ENCODE measurements around the gene PTPRQ. TPM values are rescaled to one million over a fixed set of nuclear protein-coding genes. Genes with fewer than 3 reads are reported as not detected.

The PTPRQ gene, protein sequence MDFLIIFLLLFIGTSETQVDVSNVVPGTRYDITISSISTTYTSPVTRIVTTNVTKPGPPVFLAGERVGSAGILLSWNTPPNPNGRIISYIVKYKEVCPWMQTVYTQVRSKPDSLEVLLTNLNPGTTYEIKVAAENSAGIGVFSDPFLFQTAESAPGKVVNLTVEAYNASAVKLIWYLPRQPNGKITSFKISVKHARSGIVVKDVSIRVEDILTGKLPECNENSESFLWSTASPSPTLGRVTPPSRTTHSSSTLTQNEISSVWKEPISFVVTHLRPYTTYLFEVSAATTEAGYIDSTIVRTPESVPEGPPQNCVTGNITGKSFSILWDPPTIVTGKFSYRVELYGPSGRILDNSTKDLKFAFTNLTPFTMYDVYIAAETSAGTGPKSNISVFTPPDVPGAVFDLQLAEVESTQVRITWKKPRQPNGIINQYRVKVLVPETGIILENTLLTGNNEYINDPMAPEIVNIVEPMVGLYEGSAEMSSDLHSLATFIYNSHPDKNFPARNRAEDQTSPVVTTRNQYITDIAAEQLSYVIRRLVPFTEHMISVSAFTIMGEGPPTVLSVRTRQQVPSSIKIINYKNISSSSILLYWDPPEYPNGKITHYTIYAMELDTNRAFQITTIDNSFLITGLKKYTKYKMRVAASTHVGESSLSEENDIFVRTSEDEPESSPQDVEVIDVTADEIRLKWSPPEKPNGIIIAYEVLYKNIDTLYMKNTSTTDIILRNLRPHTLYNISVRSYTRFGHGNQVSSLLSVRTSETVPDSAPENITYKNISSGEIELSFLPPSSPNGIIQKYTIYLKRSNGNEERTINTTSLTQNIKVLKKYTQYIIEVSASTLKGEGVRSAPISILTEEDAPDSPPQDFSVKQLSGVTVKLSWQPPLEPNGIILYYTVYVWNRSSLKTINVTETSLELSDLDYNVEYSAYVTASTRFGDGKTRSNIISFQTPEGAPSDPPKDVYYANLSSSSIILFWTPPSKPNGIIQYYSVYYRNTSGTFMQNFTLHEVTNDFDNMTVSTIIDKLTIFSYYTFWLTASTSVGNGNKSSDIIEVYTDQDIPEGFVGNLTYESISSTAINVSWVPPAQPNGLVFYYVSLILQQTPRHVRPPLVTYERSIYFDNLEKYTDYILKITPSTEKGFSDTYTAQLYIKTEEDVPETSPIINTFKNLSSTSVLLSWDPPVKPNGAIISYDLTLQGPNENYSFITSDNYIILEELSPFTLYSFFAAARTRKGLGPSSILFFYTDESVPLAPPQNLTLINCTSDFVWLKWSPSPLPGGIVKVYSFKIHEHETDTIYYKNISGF (N-terminal part only)
- total RNA-seq: 0.14 TPM in 1 of 2 replicates, not detected in the other

DNA sequence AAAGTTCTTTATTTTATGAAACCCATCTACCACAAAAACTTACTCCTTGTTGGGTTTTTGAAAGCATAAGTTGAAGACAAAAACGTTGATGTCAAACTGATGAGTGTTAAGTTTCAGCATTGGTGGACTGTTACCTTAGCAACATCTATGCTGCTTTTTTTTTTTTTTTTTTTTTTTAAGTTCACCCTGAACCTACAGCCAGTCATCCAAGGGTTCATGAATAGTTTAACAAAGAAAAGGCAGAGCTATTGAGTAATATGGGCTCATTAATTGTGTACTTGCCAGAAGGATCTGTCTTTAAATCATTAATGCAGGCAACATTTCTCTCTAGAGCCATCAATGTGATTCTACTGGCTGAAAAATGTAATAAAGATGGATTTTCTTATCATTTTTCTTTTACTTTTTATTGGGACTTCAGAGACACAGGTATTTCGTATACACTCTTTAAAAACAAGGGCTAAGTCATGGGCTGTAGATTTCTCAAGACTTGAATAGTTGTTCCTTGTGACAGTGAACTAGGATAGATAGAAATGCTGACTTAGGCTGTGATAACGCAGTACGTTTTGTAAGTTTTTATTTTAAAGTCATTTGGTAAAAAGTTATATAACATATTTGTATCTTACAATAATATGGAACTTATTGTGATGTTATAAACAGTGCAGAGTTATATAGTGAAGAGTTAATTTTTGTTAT is at the start of gene PTPRQ:
Gene PTPRQ, plus strand, starts transcription at position 262 of the 693 bp plus-strand sequence. Its CDS starts 111 bp downstream, at position 373.

DNA sequence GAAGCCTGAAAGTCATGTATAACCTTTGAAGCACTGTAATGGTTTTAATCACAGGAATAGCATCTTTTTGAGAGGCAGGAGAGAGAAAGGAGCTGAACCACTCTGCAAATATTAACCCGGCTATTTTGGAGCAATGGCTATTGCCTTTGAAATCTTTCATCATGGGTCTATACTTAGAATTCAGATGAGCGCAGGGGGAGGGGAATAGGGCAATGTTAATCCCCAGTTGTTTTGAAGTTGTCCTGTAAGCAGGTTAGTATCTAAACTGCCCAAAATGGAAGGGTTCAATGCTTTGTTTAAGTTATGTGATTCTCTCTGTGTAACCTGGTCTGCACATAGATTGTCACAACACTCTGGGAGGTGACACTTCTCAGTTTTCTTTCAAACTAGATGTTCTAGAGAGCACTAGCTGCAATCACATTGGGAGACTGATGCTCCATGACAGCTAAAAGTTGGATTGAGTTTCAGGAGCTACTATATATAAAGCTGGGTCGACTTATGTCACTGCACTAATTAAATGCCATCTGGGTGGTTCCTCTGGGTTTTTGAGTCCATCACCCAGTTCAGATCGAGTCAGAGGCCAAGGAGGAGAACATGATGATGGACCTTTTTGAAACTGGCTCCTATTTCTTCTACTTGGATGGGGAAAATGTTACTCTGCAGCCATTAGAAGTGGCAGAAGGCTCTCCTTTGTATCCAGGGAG is 263.2 kb downstream of the PTPRQ start, which contains the start of gene MYF6:
Gene MYF6, plus strand, starts transcription at position 509 of the 704 bp plus-strand sequence. Its CDS starts 86 bp downstream, at position 595.

DNA sequence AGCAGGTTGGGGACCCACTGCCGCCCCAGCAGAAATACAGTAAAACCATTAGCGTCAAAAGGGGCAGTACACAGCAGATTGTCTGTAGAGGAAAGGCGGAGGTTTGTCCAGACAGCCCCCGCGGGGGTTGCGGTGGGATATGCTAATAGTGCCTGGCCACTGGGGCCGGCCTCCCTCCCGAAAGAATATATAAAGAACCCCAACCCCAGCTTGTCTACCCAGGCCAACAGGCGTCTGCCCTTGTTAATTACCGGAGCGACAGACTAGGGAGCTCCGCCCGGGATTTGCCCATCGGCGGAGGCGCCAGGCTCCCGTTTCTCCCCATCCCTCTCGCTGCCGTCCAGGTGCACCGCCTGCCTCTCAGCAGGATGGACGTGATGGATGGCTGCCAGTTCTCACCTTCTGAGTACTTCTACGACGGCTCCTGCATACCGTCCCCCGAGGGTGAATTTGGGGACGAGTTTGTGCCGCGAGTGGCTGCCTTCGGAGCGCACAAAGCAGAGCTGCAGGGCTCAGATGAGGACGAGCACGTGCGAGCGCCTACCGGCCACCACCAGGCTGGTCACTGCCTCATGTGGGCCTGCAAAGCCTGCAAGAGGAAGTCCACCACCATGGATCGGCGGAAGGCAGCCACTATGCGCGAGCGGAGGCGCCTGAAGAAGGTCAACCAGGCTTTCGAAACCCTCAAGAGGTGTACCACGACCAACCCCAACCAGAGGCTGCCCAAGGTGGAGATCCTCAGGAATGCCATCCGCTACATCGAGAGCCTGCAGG is 272.8 kb downstream of the PTPRQ start, which contains the start of gene MYF5:
Gene MYF5, plus strand, starts transcription at position 217 of the 774 bp plus-strand sequence. Its CDS starts 152 bp downstream, at position 369.

Measured in nasal cavity respiratory epithelium epithelial cell of viscerocranial mucosa (primary cell).